Panc1 (cell line): Measurements from ENCODE around the gene APOBEC3B. TPM values are rescaled to one million over a fixed set of nuclear protein-coding genes. Genes with fewer than 3 reads are reported as not detected.

Experiments used
- ATAC-seq: fragments of 200-7000 bp; cut with Tn5 transposase; 2 replicates; pipeline ENCODE4 v1.9.1; 2020; ENCODE audit warnings: mild to moderate bottlenecking, moderate library complexity
- BruUV-seq: library from RNA; stranded (reverse); fragments of 400-500 nt; replicated peaks from 2 replicates; lab custom pipeline; 2021; lab: Mats Ljungman, UMichigan
- CTCF ChIA-PET: fragments of 300-600 bp; sonication (Branson Sonifier 250); formaldehyde crosslinking; loops from one replicate; lab custom pipeline; 2022; ENCODE audit warnings: antibody characterized with exemption; lab: Charles Lee
- POLR2A ChIA-PET: fragments of 300-600 bp; sonication (Branson Sonifier 250); formaldehyde crosslinking; loops from one replicate; lab custom pipeline; 2022; ENCODE audit warnings: antibody characterized with exemption; lab: Charles Lee
- DNase-seq: peaks from one replicate; pipeline ENCODE4 v3.0.0-alpha.2; 2010; ENCODE audit warnings: low read depth, low spot score
- H3K27ac ChIP-seq: 2 replicates; pipeline ENCODE4 v1.5.1; 2011; ENCODE audit warnings: mild to moderate bottlenecking, low read length, inconsistent platforms
- H3K27me3 ChIP-seq: fragments of 200-500 bp; sonication (Bioruptor generic); 2 replicates; pipeline ENCODE4 v1.6.0; 2014; ENCODE audit warnings: low read length, inconsistent platforms; ENCODE audit not compliant: control insufficient read depth, insufficient read depth
- H3K36me3 ChIP-seq: fragments of 200-500 bp; sonication (Bioruptor generic); 2 replicates; pipeline ENCODE4 v1.5.1; 2014; ENCODE audit warnings: inconsistent platforms, mild to moderate bottlenecking, low read length, moderate library complexity; ENCODE audit not compliant: control insufficient read depth, insufficient read depth
- H3K4me1 ChIP-seq: 2 replicates; pipeline ENCODE4 v1.5.1; 2011; ENCODE audit warnings: inconsistent platforms, mild to moderate bottlenecking, low read length, moderate library complexity; ENCODE audit not compliant: control insufficient read depth, insufficient read depth
- H3K4me3 ChIP-seq, 2 experiments: 2 replicates each; pipeline ENCODE4 v1.5.1; 2011 to 2012; ENCODE audit warnings: low read depth in 2 of 2, low read length in 2 of 2, mild to moderate bottlenecking in 2 of 2, inconsistent platforms in 1 of 2, moderate library complexity in 1 of 2
- H3K9me3 ChIP-seq: fragments of 200-500 bp; sonication (Bioruptor generic); 2 replicates; pipeline ENCODE4 v1.5.1; 2014; ENCODE audit warnings: low read depth, mild to moderate bottlenecking, inconsistent platforms, low read length, moderate library complexity; ENCODE audit not compliant: control insufficient read depth, insufficient read depth
- CTCF ChIP-seq: fragments of 450-650 bp; IDR thresholded peaks from 2 replicates; pipeline ENCODE4 v1.5.1; 2017; ENCODE audit warnings: mild to moderate bottlenecking
- POLR2AphosphoS5 ChIP-seq: IDR thresholded peaks from 2 replicates; pipeline ENCODE4 v1.6.1; 2012; ENCODE audit warnings: mild to moderate bottlenecking, low read depth, low read length, moderate library complexity
- REST ChIP-seq, 2 experiments: IDR thresholded peaks; 2 replicates each; pipeline ENCODE4 v1.6.1; 2011 to 2012; ENCODE audit warnings: low read depth in 2 of 2, control low read depth in 1 of 2, low read length in 1 of 2, mild to moderate bottlenecking in 1 of 2, moderate library complexity in 1 of 2; ENCODE audit not compliant: insufficient read depth in 1 of 2
- SIN3A ChIP-seq: IDR thresholded peaks from 2 replicates; pipeline ENCODE4 v1.6.1; 2012; ENCODE audit warnings: low read depth, mild to moderate bottlenecking, low read length, moderate library complexity, borderline replicate concordance; ENCODE audit not compliant: insufficient read depth
- TCF7L2 ChIP-seq: IDR thresholded peaks from 2 replicates; pipeline ENCODE4 v1.6.1; 2011; ENCODE audit warnings: mild to moderate bottlenecking, low read depth, low read length, inconsistent platforms
- in situ Hi-C: cut with HindIII; loops from 2 replicates; pipeline ENCODE4 v1.10.0; 2016; ENCODE audit warnings: low sequenced_read_pairs, low pct_unique_long_range_greater_than_20kb
- intact Hi-C: fragments of 100-400 bp; cut with micrococcal nuclease; formaldehyde crosslinking; loops from one replicate; pipeline ENCODE4 v1.10.0; 2022; ENCODE audit not compliant: unreplicated experiment
- total RNA-seq: library from RNA; stranded (reverse); gene quantifications from one replicate; pipeline ENCODE4 v1.2.1, GENCODE V29; 2021; ENCODE audit not compliant: unreplicated experiment

APOBEC3B gene
- total RNA-seq, 1 experiment from 2014 or later, result 15.6 TPM

- ATAC-seq (no peak), DNase-seq (no peak)
- Histone ChIP-seq H3K36me3 (no peaks in the 10 kb centered on the region), H3K4me1 (no peaks in the 10 kb centered on the region), H3K9me3 (no peaks in the 10 kb centered on the region), H3K4me3 (no peak overlapping the region), H3K27ac (no peak overlapping the region), H3K27me3 (0 out of 2 replicates have a peak, but pooled peaks cover 2% of the 10 kb centered on the region)
- in situ Hi-C loops (no loop called here), intact Hi-C loops (no loop called here)
- CTCF ChIA-PET, result no interaction called here
- TF ChIP-seq REST (IDR thresholded peaks at IDR 0.05; ENCODE audit: insufficient read depth in 1 of 2, low read depth in 2 of 2, low read length in 1 of 2) (no peak), SIN3A (no peak), POLR2AphosphoS5 (no peak), CTCF (no peak), TCF7L2 (no peak)
- no TSS peak for BruUV-seq
- POLR2A ChIA-PET, result no interaction called here
Observed at GRCh38 chr22:38956551-38956950, 25.6 kb upstream of the APOBEC3B start.

GRCh38 chr22:38957046-38957770 lies 24.9 kb upstream of the APOBEC3B start, which contains the start of gene APOBEC3A:
Gene APOBEC3A, plus strand, starts transcription at chr22:38957609. Its CDS starts 83 bp downstream, at chr22:38957692.
- Histone ChIP-seq H3K27ac (no peak within 1 kb of the TSS), H3K36me3 (no peaks in the 10 kb centered on the region), H3K27me3 (0 out of 2 replicates have a peak, but pooled peaks cover 2% of the 10 kb centered on the region), H3K9me3 (no peaks in the 10 kb centered on the region), H3K4me3 (no peak within 1 kb of the TSS), H3K4me1 (no peaks in the 10 kb centered on the region)
- TF ChIP-seq CTCF, result no peak
- no peak for TF ChIP-seq POLR2AphosphoS5
- no peak for TF ChIP-seq SIN3A
- TF ChIP-seq REST (IDR thresholded peaks at IDR 0.05; ENCODE audit: insufficient read depth in 1 of 2, low read depth in 2 of 2, low read length in 1 of 2), result no peak
- no peak for TF ChIP-seq TCF7L2
- in situ Hi-C loops, result no loop called here
- ChIA-PET CTCF (interaction anchor here (0.8 kb wide), 1 partner anchor 29 kb away, joined by 3 read pairs; no protein-coding TSS in a partner anchor), POLR2A (no interaction called here)
- intact Hi-C loops, result no loop called here
- DNase-seq, result no peak
- BruUV-seq, result no TSS peak
- peak; percentile 23; the same call in 1 of the 2 replicates for ATAC-seq
